Measurements from ENCODE around the gene TNFSF10. TPM values are rescaled to one million over a fixed set of nuclear protein-coding genes. Genes with fewer than 3 reads are reported as not detected.

TNFSF10 gene
- total RNA-seq, 1 donor from 2014 or later: not detected

GRCh38 chr3:172562871-172563865, 39.9 kb upstream of the TNFSF10 start:
- H3K9me3 Mint-ChIP-seq (ENCODE audit: low read depth): peaks cover 3% of the 10 kb centered on the region
- DNase-seq (ENCODE audit: low spot score): no peak
- no peaks in the 10 kb centered on the region for H3K36me3 Mint-ChIP-seq (ENCODE audit: low read depth)
- TF ChIP-seq CTCF (IDR thresholded peaks at IDR 0.05): no peak
- H3K4me3 Mint-ChIP-seq (ENCODE audit: unreplicated experiment): peak overlapping the region; percentile 37
- H3K27me3 Mint-ChIP-seq (ENCODE audit: low read depth): no peaks in the 10 kb centered on the region
- peak overlapping the region; percentile 88 for H3K27ac Mint-ChIP-seq (ENCODE audit: unreplicated experiment)
- H3K4me1 Mint-ChIP-seq (ENCODE audit: low read depth): peaks cover 21% of the 10 kb centered on the region

- TF ChIP-seq CTCF (IDR thresholded peaks at IDR 0.05): no peak
These were observed 38.8 kb upstream of the TNFSF10 start for GRCh38 chr3:172561897-172562640.

GRCh38 chr3:172560586-172560985, 37.4 kb upstream of the TNFSF10 start:
- H3K27ac Mint-ChIP-seq (ENCODE audit: unreplicated experiment): no peak overlapping the region
- no peaks in the 10 kb centered on the region for H3K27me3 Mint-ChIP-seq (ENCODE audit: low read depth)
- TF ChIP-seq CTCF (IDR thresholded peaks at IDR 0.05): no peak
- no peaks in the 10 kb centered on the region for H3K9me3 Mint-ChIP-seq (ENCODE audit: low read depth)
- no peak overlapping the region for H3K4me3 Mint-ChIP-seq (ENCODE audit: unreplicated experiment)
- H3K4me1 Mint-ChIP-seq (ENCODE audit: low read depth): peaks cover 21% of the 10 kb centered on the region
- H3K36me3 Mint-ChIP-seq (ENCODE audit: low read depth): no peaks in the 10 kb centered on the region
- no peak for DNase-seq (ENCODE audit: low spot score)

More at GRCh38 chr3:172561897-172562640, 38.8 kb upstream of the TNFSF10 start:
- H3K4me3 Mint-ChIP-seq (ENCODE audit: unreplicated experiment): no peak overlapping the region
- DNase-seq (ENCODE audit: low spot score): no peak
- no peaks in the 10 kb centered on the region for H3K36me3 Mint-ChIP-seq (ENCODE audit: low read depth)
- peaks cover 21% of the 10 kb centered on the region for H3K4me1 Mint-ChIP-seq (ENCODE audit: low read depth)
- H3K27me3 Mint-ChIP-seq (ENCODE audit: low read depth): no peaks in the 10 kb centered on the region
- peak overlapping the region; percentile 3 for H3K27ac Mint-ChIP-seq (ENCODE audit: unreplicated experiment)
- no peaks in the 10 kb centered on the region for H3K9me3 Mint-ChIP-seq (ENCODE audit: low read depth)

GRCh38 chr3:172560026-172560425, 36.8 kb upstream of the TNFSF10 start:
- H3K4me3 Mint-ChIP-seq (ENCODE audit: unreplicated experiment): no peak overlapping the region
- H3K4me1 Mint-ChIP-seq (ENCODE audit: low read depth): peaks cover 21% of the 10 kb centered on the region
- no peak overlapping the region for H3K27ac Mint-ChIP-seq (ENCODE audit: unreplicated experiment)
- no peaks in the 10 kb centered on the region for H3K9me3 Mint-ChIP-seq (ENCODE audit: low read depth)
- H3K27me3 Mint-ChIP-seq (ENCODE audit: low read depth): no peaks in the 10 kb centered on the region
- no peaks in the 10 kb centered on the region for H3K36me3 Mint-ChIP-seq (ENCODE audit: low read depth)
- no peak for TF ChIP-seq CTCF (IDR thresholded peaks at IDR 0.05)
- no peak for DNase-seq (ENCODE audit: low spot score)

GRCh38 chr3:172559020-172559419, 35.8 kb upstream of the TNFSF10 start:
- no peaks in the 10 kb centered on the region for H3K9me3 Mint-ChIP-seq (ENCODE audit: low read depth)
- no peak for TF ChIP-seq CTCF (IDR thresholded peaks at IDR 0.05)
- no peaks in the 10 kb centered on the region for H3K27me3 Mint-ChIP-seq (ENCODE audit: low read depth)
- no peak overlapping the region for H3K27ac Mint-ChIP-seq (ENCODE audit: unreplicated experiment)
- peaks cover 20% of the 10 kb centered on the region for H3K4me1 Mint-ChIP-seq (ENCODE audit: low read depth)
- no peaks in the 10 kb centered on the region for H3K36me3 Mint-ChIP-seq (ENCODE audit: low read depth)
- DNase-seq (ENCODE audit: low spot score): no peak
- H3K4me3 Mint-ChIP-seq (ENCODE audit: unreplicated experiment): no peak overlapping the region
